OCI-LY3 (cell line): ENCODE data around the gene TMEM53.

Experiments
- H2AFZ ChIP-seq: fragments of 200-600, 300-600 bp; shearing (Covaris generic); 2 replicates; pipeline ENCODE4 v1.6.0; 2014; ENCODE audit warnings: antibody characterized with exemption, low read depth, low read length
- H3K27ac ChIP-seq: fragments of 200-600, 300-600 bp; sonication (generic); 2 replicates; pipeline ENCODE4 v1.5.1; 2014; ENCODE audit warnings: mild to moderate bottlenecking, low read length, moderate library complexity, mixed read lengths
- H3K27me3 ChIP-seq: fragments of 200-600, 300-600 bp; sonication (generic); 2 replicates; pipeline ENCODE4 v1.6.1; 2014; ENCODE audit warnings: low read depth, low read length, mixed read lengths
- H3K36me3 ChIP-seq: fragments of 200-600, 300-600 bp; sonication (generic); replicated peaks from 2 replicates; pipeline ENCODE3; 2014; ENCODE audit warnings: low read depth, low read length, mixed read lengths
- H3K4me1 ChIP-seq: fragments of 300-600, 200-600 bp; sonication (generic); 2 replicates; pipeline ENCODE4 v1.6.1; 2014; ENCODE audit warnings: low read length, mixed read lengths
- H3K4me2 ChIP-seq: fragments of 200-600, 300-600 bp; sonication (generic); 2 replicates; pipeline ENCODE4 v1.6.1; 2014; ENCODE audit warnings: low read length, mixed read lengths
- H3K4me3 ChIP-seq: fragments of 300-600, 200-600 bp; sonication (generic); 2 replicates; pipeline ENCODE4 v1.5.1; 2014; ENCODE audit warnings: antibody characterized with exemption, mild to moderate bottlenecking, low read length, moderate library complexity
- H3K79me2 ChIP-seq: fragments of 300-600, 200-600 bp; shearing (Covaris generic); 2 replicates; pipeline ENCODE4 v1.6.1; 2014; ENCODE audit warnings: mild to moderate bottlenecking, low read length, mixed read lengths
- H3K9ac ChIP-seq: fragments of 300-600, 200-600 bp; shearing (Covaris generic); 2 replicates; pipeline ENCODE4 v1.6.0; 2014; ENCODE audit warnings: mild to moderate bottlenecking, low read length, moderate library complexity
- H3K9me3 ChIP-seq: fragments of 200-600, 300-600 bp; shearing (Covaris generic); 2 replicates; pipeline ENCODE4 v1.6.1; 2014; ENCODE audit warnings: low read length, mixed read lengths; ENCODE audit not compliant: insufficient read depth
- H4K20me1 ChIP-seq: fragments of 200-600, 300-600 bp; sonication (generic); 2 replicates; pipeline ENCODE4 v1.6.1; 2016; ENCODE audit warnings: low read length, mixed read lengths; ENCODE audit not compliant: insufficient read depth
- CTCF ChIP-seq: fragments of 200-600, 300-600 bp; sonication (generic); IDR thresholded peaks from 2 replicates; pipeline ENCODE4 v1.5.1; 2014; ENCODE audit warnings: antibody characterized with exemption, low read length, low read depth
- EZH2phosphoT487 ChIP-seq: fragments of 200-600 bp; shearing (Covaris generic); IDR thresholded peaks from 2 replicates; pipeline ENCODE4 v1.6.1; 2018; ENCODE audit warnings: antibody characterized with exemption, mixed run types, low read depth

Gene TMEM53

DNA sequence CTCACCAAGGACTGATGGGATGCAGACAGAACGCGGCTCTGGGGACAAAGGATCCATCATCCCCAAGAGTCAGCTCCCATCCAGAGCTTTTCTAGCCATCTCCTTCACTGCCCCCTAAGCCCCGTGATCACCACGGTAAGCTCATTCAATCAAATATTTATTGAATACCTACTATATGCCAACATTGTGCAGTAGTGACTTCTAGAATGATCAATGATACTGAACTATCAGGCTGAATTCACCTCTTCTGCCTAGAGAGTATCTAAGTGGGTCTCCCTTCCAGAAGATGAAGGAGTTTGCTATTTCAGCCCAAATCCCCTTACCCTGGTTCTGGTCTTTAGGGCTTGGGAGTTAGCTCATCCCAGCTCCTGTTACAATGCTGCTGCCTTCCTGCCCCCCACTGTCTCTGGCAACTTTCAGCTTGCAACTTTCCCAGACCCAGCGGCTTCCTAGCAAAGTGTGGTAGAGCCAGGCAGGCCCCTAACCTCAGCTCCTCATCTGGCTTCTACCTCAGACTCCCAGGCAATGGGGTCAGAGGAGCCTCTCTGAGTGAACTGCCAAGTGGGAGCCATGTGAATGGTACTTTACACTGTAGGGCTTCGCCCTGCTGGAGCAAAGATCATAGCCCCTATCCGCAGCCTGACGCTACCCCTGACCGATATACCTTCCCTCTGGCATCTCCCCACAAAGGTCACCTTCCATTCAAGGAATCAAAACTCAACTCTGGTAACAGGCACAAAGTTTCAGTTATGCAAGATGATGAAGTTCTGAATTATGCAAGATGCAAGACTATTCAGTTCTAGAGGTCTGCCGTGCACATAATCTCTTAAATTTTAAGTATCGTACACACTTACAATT lies 20.9 kb downstream of the TMEM53 start:
- no peaks in the 10 kb centered on the region for H3K9me3 ChIP-seq
- H3K27ac ChIP-seq = no peak overlapping the region
- H3K4me3 ChIP-seq = no peak overlapping the region
- H2AFZ ChIP-seq = no peak overlapping the region
- no peak overlapping the region for H3K9ac ChIP-seq
- no peaks in the 10 kb centered on the region for H3K36me3 ChIP-seq
- no peaks in the 10 kb centered on the region for H3K27me3 ChIP-seq
- no peaks in the 10 kb centered on the region for H3K4me1 ChIP-seq
- H3K79me2 ChIP-seq = no peaks in the 10 kb centered on the region
- no peak for TF ChIP-seq EZH2phosphoT487
- 0 out of 2 replicates have a peak, but pooled peaks have one; percentile 14 for TF ChIP-seq CTCF
- H3K4me2 ChIP-seq = no peak overlapping the region
- H4K20me1 ChIP-seq = no peaks in the 10 kb centered on the region

DNA sequence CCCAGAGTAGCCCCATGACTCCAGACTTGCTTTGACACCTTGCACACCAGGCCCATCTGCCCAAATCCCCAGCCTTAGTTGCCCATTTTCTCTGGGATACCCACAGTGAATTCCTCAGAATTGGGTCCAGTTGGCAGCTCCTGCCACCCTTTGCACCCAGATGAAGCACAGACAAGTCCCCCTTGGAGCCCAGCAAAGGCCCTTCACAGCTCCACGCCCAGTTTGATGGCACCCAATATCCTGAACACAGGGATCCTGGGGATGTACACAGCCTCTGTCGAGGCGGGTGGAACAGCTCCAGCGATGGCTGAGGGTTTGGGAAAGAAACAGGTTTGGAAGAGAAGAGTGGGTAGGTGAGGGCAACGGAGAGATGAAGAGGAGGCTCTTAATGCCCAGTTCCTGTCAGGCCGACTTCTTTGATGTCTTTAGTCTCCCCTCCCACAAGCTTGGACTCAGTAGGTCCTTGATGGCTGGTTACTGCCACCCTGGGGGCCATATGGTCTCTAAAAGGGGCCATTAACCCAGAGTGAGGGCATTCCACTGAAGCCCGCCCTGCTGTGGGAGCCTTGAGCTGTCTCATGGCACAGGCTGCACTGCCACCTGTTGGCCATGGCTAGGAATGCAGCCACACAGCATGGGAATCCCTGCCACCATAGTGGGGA lies 21.7 kb downstream of the TMEM53 start:
- Histone ChIP-seq H3K9me3 (no peaks in the 10 kb centered on the region), H3K27me3 (no peaks in the 10 kb centered on the region), H4K20me1 (no peaks in the 10 kb centered on the region), H3K36me3 (no peaks in the 10 kb centered on the region), H3K79me2 (no peaks in the 10 kb centered on the region), H3K4me3 (no peak overlapping the region), H3K27ac (no peak overlapping the region), H2AFZ (no peak overlapping the region), H3K9ac (no peak overlapping the region), H3K4me2 (no peak overlapping the region), H3K4me1 (no peaks in the 10 kb centered on the region)
- TF ChIP-seq CTCF (peak; percentile 68), EZH2phosphoT487 (no peak)

GRCh38 chr1:44651069-44651468 lies 23.2 kb downstream of the TMEM53 start:
- Histone ChIP-seq H2AFZ (no peak overlapping the region), H3K9ac (no peak overlapping the region), H3K4me1 (no peaks in the 10 kb centered on the region), H3K9me3 (no peaks in the 10 kb centered on the region), H3K36me3 (no peaks in the 10 kb centered on the region), H3K27ac (no peak overlapping the region), H3K4me3 (no peak overlapping the region), H3K79me2 (no peaks in the 10 kb centered on the region), H4K20me1 (no peaks in the 10 kb centered on the region), H3K4me2 (no peak overlapping the region), H3K27me3 (no peaks in the 10 kb centered on the region)
- TF ChIP-seq EZH2phosphoT487 (no peak), CTCF (no peak)

GRCh38 chr1:44650159-44650831 lies 24.0 kb downstream of the TMEM53 start:
- Histone ChIP-seq H3K4me3 (no peak overlapping the region), H3K9me3 (no peaks in the 10 kb centered on the region), H3K27me3 (no peaks in the 10 kb centered on the region), H3K9ac (no peak overlapping the region), H2AFZ (no peak overlapping the region), H3K36me3 (no peaks in the 10 kb centered on the region), H4K20me1 (no peaks in the 10 kb centered on the region), H3K4me1 (no peaks in the 10 kb centered on the region), H3K79me2 (no peaks in the 10 kb centered on the region), H3K4me2 (no peak overlapping the region), H3K27ac (no peak overlapping the region)
- TF ChIP-seq EZH2phosphoT487 (no peak), CTCF (no peak)
